HCT116 (cell line): ENCODE results near the gene FLNB. TPM values are rescaled to one million over a fixed set of nuclear protein-coding genes. Genes with fewer than 3 reads are reported as not detected.

ENCODE experiments used
- ATAC-seq: fragments of 200-7000 bp; cut with Tn5 transposase; 2 replicates; pipeline ENCODE4 v1.9.1; 2020; ENCODE audit warnings: mild to moderate bottlenecking, moderate library complexity
- BruUV-seq: library from RNA; stranded (reverse); fragments of 400-500 nt; replicated peaks from 2 replicates; lab custom pipeline; 2021; lab: Mats Ljungman, UMichigan
- CTCF ChIA-PET: fragments of 300-600 bp; sonication (Branson Sonifier 250); formaldehyde crosslinking; loops from one replicate; lab custom pipeline; 2021; ENCODE audit warnings: antibody characterized with exemption; lab: Charles Lee
- POLR2A ChIA-PET: fragments of 300-600, 350-600 bp; sonication (Branson Sonifier 250); formaldehyde crosslinking; loops from one replicate; lab custom pipeline; 2021; ENCODE audit warnings: antibody characterized with exemption; lab: Charles Lee
- RAD21 ChIA-PET, 2 experiments: fragments of 300-600 bp; sonication (Branson Sonifier 250); formaldehyde crosslinking; loops; one replicate each; lab custom pipeline; 2023; ENCODE audit warnings: low total read pairs in 2 of 2; ENCODE audit not compliant: uncharacterized antibody in 2 of 2, unreplicated experiment in 2 of 2, low non-redundant PET in 1 of 2; lab: Charles Lee
- DNase-seq: peaks from one replicate; pipeline ENCODE4 v3.0.0-alpha.2; 2010; ENCODE audit warnings: low read depth, low spot score
- H2AFZ ChIP-seq: fragments of 200-600 bp; shearing (Covaris generic), sonication (generic); 2 replicates; pipeline ENCODE4 v1.6.1; 2017; ENCODE audit warnings: low read depth, mixed run types, mixed read lengths, antibody characterized with exemption, low read length; ENCODE audit not compliant: poor library complexity, severe bottlenecking
- H3K27ac ChIP-seq: 2 replicates; pipeline ENCODE4 v1.5.1; 2012; ENCODE audit warnings: low read depth, low read length
- H3K27me3 ChIP-seq: fragments of 200-600 bp; sonication (generic); 2 replicates; pipeline ENCODE4 v1.6.1; 2016; ENCODE audit warnings: mixed run types, low read length, mixed read lengths; ENCODE audit not compliant: insufficient read depth
- H3K36me3 ChIP-seq, 2 experiments: fragments of 200-500 bp in 1 of 2; fragments of 200-600 bp in 1 of 2; sonication (Bioruptor generic) in 1 of 2; sonication (generic) in 1 of 2; 2 replicates each; pipeline versions ENCODE4 v1.5.1 to v1.6.1; 2014 to 2016; ENCODE audit warnings: low read length in 2 of 2, inconsistent platforms in 1 of 2, mixed read lengths in 1 of 2, mixed run types in 1 of 2; ENCODE audit not compliant: insufficient read depth in 2 of 2, control insufficient read depth in 1 of 2
- H3K4me1 ChIP-seq, 2 experiments: fragments of 200-600 bp in 1 of 2; sonication (generic) in 1 of 2; 2 replicates each; pipeline versions ENCODE4 v1.5.1 to v1.6.1; 2012 to 2017; ENCODE audit warnings: low read length in 2 of 2, inconsistent platforms in 1 of 2, mild to moderate bottlenecking in 1 of 2, mixed read lengths in 1 of 2, mixed run types in 1 of 2, moderate library complexity in 1 of 2; ENCODE audit not compliant: insufficient read depth in 2 of 2, control insufficient read depth in 1 of 2
- H3K4me2 ChIP-seq: fragments of 200-600 bp; sonication (generic); 2 replicates; pipeline ENCODE4 v1.6.1; 2017; ENCODE audit warnings: mixed run types, low read length, mixed read lengths
- H3K4me3 ChIP-seq, 2 experiments: fragments of 200-600 bp in 1 of 2; sonication (generic) in 1 of 2; replicated peaks in 1 of 2; 2 replicates each; pipeline ENCODE4 v1.5.1; 2011 to 2016; ENCODE audit warnings: low read length in 2 of 2, control low read depth in 1 of 2, low read depth in 1 of 2, mild to moderate bottlenecking in 1 of 2, mixed read lengths in 1 of 2, mixed run types in 1 of 2
- H3K79me2 ChIP-seq: fragments of 200-600 bp; sonication (generic); 2 replicates; pipeline ENCODE4 v1.6.1; 2017; ENCODE audit warnings: mild to moderate bottlenecking, mixed run types, low read length, moderate library complexity, mixed read lengths; ENCODE audit not compliant: insufficient read depth
- H3K9ac ChIP-seq: fragments of 200-600 bp; sonication (generic); 2 replicates; pipeline ENCODE4 v1.6.1; 2016; ENCODE audit warnings: low read length, mixed read lengths
- H3K9me2 ChIP-seq: fragments of 200-600 bp; sonication (generic), shearing (Covaris generic); 2 replicates; pipeline ENCODE4 v1.6.1; 2017; ENCODE audit warnings: mixed run types, mild to moderate bottlenecking, moderate library complexity; ENCODE audit not compliant: insufficient read depth
- H3K9me3 ChIP-seq, 2 experiments: fragments of 200-500 bp in 1 of 2; fragments of 200-600 bp in 1 of 2; sonication (Bioruptor generic) in 1 of 2; sonication (generic) in 1 of 2; 2 replicates each; pipeline ENCODE4 v1.6.1; 2014 to 2017; ENCODE audit warnings: low read length in 2 of 2, mixed read lengths in 2 of 2, inconsistent platforms in 1 of 2, low read depth in 1 of 2, mild to moderate bottlenecking in 1 of 2, mixed run types in 1 of 2, moderate library complexity in 1 of 2; ENCODE audit not compliant: control insufficient read depth in 1 of 2, insufficient read depth in 1 of 2
- H4K20me1 ChIP-seq: fragments of 200-600 bp; sonication (generic), shearing (Covaris generic); 2 replicates; pipeline ENCODE4 v1.6.1; 2017; ENCODE audit warnings: mixed run types, mild to moderate bottlenecking, moderate library complexity; ENCODE audit not compliant: insufficient read depth
- POLR2AphosphoS5 ChIP-seq: IDR thresholded peaks from 2 replicates; pipeline ENCODE4 v1.6.1; 2011; ENCODE audit warnings: mild to moderate bottlenecking, low read depth, low read length, moderate library complexity
- RAD21 ChIP-seq: IDR thresholded peaks from 2 replicates; pipeline ENCODE4 v1.6.1; 2012; ENCODE audit warnings: low read depth, mild to moderate bottlenecking
- TCF7L2 ChIP-seq: IDR thresholded peaks from 2 replicates; pipeline ENCODE4 v1.7.0; 2011; ENCODE audit warnings: borderline replicate concordance, inconsistent platforms; ENCODE audit not compliant: insufficient read depth, insufficient read length; ENCODE audit errors: extremely low read depth
- ZNF274 ChIP-seq: fragments of 200-500 bp; sonication (Bioruptor generic); IDR thresholded peaks from 2 replicates; pipeline ENCODE4 v1.6.1; 2014; ENCODE audit warnings: mild to moderate bottlenecking, low read depth, low read length, inconsistent platforms
- intact Hi-C: fragments of 100-400 bp; cut with micrococcal nuclease; formaldehyde crosslinking; loops from 2 replicates; pipeline ENCODE4 v1.10.0; 2022
- total RNA-seq: library from RNA; stranded (reverse); gene quantifications from one replicate; pipeline ENCODE4 v1.2.1, GENCODE V29; 2021; ENCODE audit not compliant: unreplicated experiment
- TF ChIP-seq, protein P1 (sequence below): IDR thresholded peaks from 2 replicates; pipeline ENCODE4 v1.6.1; 2011; ENCODE audit warnings: mild to moderate bottlenecking, low read length, moderate library complexity; ENCODE audit not compliant: insufficient replicate concordance; ENCODE audit errors: extremely low read depth
- TF ChIP-seq, protein P2 (sequence below), 3 experiments: fragments of 200-600 bp in 1 of 3; sonication (generic) in 1 of 3; IDR thresholded peaks in 2 of 3; conservative IDR thresholded peaks in 1 of 3; 2 replicates each; pipeline ENCODE4 v1.5.1; 2012 to 2017; ENCODE audit warnings: low read depth in 2 of 3, low read length in 2 of 3, antibody characterized with exemption in 1 of 3, borderline replicate concordance in 1 of 3, control low read depth in 1 of 3, mild to moderate bottlenecking in 1 of 3, mixed read lengths in 1 of 3, mixed run types in 1 of 3, moderate library complexity in 1 of 3; ENCODE audit not compliant: insufficient read depth in 1 of 3
- TF ChIP-seq, protein P3 (sequence below): IDR thresholded peaks from 2 replicates; pipeline ENCODE4 v1.6.1; 2012

FLNB gene
- total RNA-seq, 1 experiment from 2014 or later, result 116 TPM

DNA sequence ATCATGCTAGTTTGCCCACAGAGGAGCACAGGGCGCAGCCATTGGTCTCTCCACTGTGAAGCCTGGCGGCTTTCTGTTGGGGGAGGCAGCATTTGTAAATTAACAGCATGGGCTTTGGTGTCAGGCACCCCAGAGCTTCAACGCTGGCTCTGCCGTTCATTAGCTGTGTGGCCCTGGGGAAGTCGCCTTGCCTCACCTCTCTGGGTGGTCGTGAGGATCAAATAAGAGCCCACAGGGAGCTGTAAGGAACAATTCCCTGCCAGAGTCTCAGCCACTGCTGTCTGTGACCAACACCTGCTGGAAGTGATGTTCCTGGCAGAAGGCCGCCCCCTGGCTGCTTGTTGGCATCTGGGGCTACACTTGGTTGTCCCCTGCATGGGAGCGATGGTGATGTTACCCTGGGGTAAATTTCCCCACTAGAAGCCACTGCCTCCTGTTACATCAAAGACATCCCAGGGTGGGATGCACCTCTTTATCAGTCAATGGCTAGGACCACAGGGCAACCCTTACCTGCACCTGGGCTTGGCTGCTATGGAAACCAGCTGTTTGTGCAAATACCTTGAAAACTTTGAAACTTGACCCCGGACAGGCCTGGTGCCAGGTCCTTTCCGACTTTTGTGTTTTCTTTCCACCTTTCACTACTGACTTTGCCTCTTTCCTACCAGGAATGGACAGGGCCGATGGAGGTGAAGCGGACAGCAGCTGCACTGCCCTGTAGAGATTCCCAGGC, 165.6 kb downstream of the FLNB start:
- Histone ChIP-seq H2AFZ (no peak overlapping the region), H3K9me2 (no peaks in the 10 kb centered on the region), H3K9ac (no peak overlapping the region), H3K27ac (no peak overlapping the region), H3K4me3 (no peak overlapping the region), H3K4me1 (peaks cover 11 to 36% of the 10 kb centered on the region in 2 experiments; a peak in 3 of 4 replicates), H3K9me3 (no peaks in the 10 kb centered on the region), H3K79me2 (no peaks in the 10 kb centered on the region), H4K20me1 (no peaks in the 10 kb centered on the region), H3K36me3 (peaks cover 0 to 10% of the 10 kb centered on the region in 2 experiments; a peak in 3 of 4 replicates), H3K27me3 (no peaks in the 10 kb centered on the region), H3K4me2 (no peak overlapping the region)
- POLR2A ChIA-PET, result no interaction called here
- no TSS peak for BruUV-seq
- ATAC-seq, result peak; percentile 50
- CTCF ChIA-PET, result interaction anchor here (1.6 kb wide), 1 partner anchor 9 kb away, joined by 7 read pairs; no protein-coding TSS in a partner anchor
- RAD21 ChIA-PET, result interaction anchor here (1.0 to 1.3 kb wide), 2 partner anchors 163 to 166 kb away, joined by 4 read pairs; partner anchors contain the start of gene FLNB (in 1 of the 2)
- DNase-seq, result no peak
- TF ChIP-seq, protein P1, sequence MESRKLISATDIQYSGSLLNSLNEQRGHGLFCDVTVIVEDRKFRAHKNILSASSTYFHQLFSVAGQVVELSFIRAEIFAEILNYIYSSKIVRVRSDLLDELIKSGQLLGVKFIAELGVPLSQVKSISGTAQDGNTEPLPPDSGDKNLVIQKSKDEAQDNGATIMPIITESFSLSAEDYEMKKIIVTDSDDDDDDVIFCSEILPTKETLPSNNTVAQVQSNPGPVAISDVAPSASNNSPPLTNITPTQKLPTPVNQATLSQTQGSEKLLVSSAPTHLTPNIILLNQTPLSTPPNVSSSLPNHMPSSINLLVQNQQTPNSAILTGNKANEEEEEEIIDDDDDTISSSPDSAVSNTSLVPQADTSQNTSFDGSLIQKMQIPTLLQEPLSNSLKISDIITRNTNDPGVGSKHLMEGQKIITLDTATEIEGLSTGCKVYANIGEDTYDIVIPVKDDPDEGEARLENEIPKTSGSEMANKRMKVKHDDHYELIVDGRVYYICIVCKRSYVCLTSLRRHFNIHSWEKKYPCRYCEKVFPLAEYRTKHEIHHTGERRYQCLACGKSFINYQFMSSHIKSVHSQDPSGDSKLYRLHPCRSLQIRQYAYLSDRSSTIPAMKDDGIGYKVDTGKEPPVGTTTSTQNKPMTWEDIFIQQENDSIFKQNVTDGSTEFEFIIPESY, result no peak
- TF ChIP-seq TCF7L2 (peak; percentile 13), POLR2AphosphoS5 (peak; percentile 44), RAD21 (peak; percentile 92), ZNF274 (no peak)
- TF ChIP-seq, protein P2, sequence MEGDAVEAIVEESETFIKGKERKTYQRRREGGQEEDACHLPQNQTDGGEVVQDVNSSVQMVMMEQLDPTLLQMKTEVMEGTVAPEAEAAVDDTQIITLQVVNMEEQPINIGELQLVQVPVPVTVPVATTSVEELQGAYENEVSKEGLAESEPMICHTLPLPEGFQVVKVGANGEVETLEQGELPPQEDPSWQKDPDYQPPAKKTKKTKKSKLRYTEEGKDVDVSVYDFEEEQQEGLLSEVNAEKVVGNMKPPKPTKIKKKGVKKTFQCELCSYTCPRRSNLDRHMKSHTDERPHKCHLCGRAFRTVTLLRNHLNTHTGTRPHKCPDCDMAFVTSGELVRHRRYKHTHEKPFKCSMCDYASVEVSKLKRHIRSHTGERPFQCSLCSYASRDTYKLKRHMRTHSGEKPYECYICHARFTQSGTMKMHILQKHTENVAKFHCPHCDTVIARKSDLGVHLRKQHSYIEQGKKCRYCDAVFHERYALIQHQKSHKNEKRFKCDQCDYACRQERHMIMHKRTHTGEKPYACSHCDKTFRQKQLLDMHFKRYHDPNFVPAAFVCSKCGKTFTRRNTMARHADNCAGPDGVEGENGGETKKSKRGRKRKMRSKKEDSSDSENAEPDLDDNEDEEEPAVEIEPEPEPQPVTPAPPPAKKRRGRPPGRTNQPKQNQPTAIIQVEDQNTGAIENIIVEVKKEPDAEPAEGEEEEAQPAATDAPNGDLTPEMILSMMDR (IDR thresholded peaks at IDR 0.05 in 2 of 3, conservative IDR thresholded peaks at IDR 0.05 in 1 of 3; ENCODE audit: borderline replicate concordance in 1 of 3, insufficient read depth in 1 of 3, low read depth in 2 of 3, low read length in 2 of 3), result peak; percentile 63 to 85 (median 66); a peak in 5 of 6 replicates
- TF ChIP-seq, protein P3, sequence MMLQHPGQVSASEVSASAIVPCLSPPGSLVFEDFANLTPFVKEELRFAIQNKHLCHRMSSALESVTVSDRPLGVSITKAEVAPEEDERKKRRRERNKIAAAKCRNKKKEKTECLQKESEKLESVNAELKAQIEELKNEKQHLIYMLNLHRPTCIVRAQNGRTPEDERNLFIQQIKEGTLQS, result no peak
- intact Hi-C loops, result loop anchor here (1.0 kb wide), 1 partner anchor 212 kb away; no protein-coding TSS in a partner anchor
